GM19240 (cell line): ENCODE measurements around the gene ANXA9.
A peak's percentile ranks its signal among the peaks of the same experiment; 100 is the strongest.

Source experiments
- DNase-seq: peaks from one replicate; pipeline ENCODE4 v3.0.0; 2011; ENCODE audit warnings: low spot score; ENCODE audit not compliant: insufficient read length

ANXA9 gene

GRCh38 chr1:150974580-150975478 lies 7.3 kb upstream of the ANXA9 start, which contains the start of gene CERS2:
TSS of gene CERS2 (minus strand) at chr1:150974835. CDS start at chr1:150969090, 5,745 bp downstream.
- DNase-seq: peak; percentile 58

- no peak for DNase-seq
Measured at GRCh38 chr1:150976401-150976821, 5.7 kb upstream of the ANXA9 start.

GRCh38 chr1:150976879-150977694 lies 5.0 kb upstream of the ANXA9 start:
- no peak for DNase-seq

- DNase-seq: peak; percentile 90
Measured at GRCh38 chr1:150979092-150980056, 2.7 kb upstream of the ANXA9 start.

GRCh38 chr1:150981177-150981804 lies 801 bp upstream of the ANXA9 start:
- DNase-seq: no peak

GRCh38 chr1:150985179-150985825 lies 3.2 kb downstream of the ANXA9 start:
- no peak for DNase-seq

- no peak for DNase-seq
Measured at GRCh38 chr1:150987924-150988323, 5.8 kb downstream of the ANXA9 start.

- no peak for DNase-seq
Measured at GRCh38 chr1:150992626-150993025, 10.5 kb downstream of the ANXA9 start.

GRCh38 chr1:150994248-150994647 lies 12.2 kb downstream of the ANXA9 start:
- no peak for DNase-seq

GRCh38 chr1:150995460-150995859 lies 13.4 kb downstream of the ANXA9 start:
- no peak for DNase-seq

- no peak for DNase-seq
Measured at GRCh38 chr1:150995896-150996295, 13.8 kb downstream of the ANXA9 start.

GRCh38 chr1:150997126-150997872 lies 15.2 kb downstream of the ANXA9 start:
- no peak for DNase-seq

- DNase-seq: no peak
Measured at GRCh38 chr1:150997949-150998348, 15.9 kb downstream of the ANXA9 start.

- DNase-seq: no peak
Measured at GRCh38 chr1:150999051-150999674, 17.1 kb downstream of the ANXA9 start.

- DNase-seq: no peak
Measured at GRCh38 chr1:150999926-151000325, 17.8 kb downstream of the ANXA9 start.

GRCh38 chr1:151000408-151000807 lies 18.3 kb downstream of the ANXA9 start:
- no peak for DNase-seq

- DNase-seq: no peak
Measured at GRCh38 chr1:151001602-151002001, 19.5 kb downstream of the ANXA9 start.

- DNase-seq: no peak
Measured at GRCh38 chr1:151002051-151002450, 20.0 kb downstream of the ANXA9 start.

- no peak for DNase-seq
Measured at GRCh38 chr1:151002611-151003010, 20.5 kb downstream of the ANXA9 start.
